Stimulated activated CD4-positive, alpha-beta T cell treated with anti-CD3 and anti-CD28 coated beads, TNF-alpha, amount 100 ng/mL, for 4 hours (primary cell): ENCODE data around the gene PLEKHO1.
"Not testable (repeated sequence)": the region's sequence is repeated elsewhere in the genome, so short reads cannot be mapped to it uniquely, and the experiment has no call there.

ENCODE experiments used
- DNase-seq, 3 experiments: peaks; one replicate each; pipeline ENCODE4 v3.0.0-alpha.2; 2020; ENCODE audit warnings: low read depth in 3 of 3

Gene PLEKHO1

GRCh38 chr1:150149271-150150132, at the start of gene PLEKHO1:
Gene PLEKHO1, plus strand, starts transcription at chr1:150149916. Its CDS starts 342 bp downstream, at chr1:150150258.
- DNase-seq, result peak; percentile 67 to 80 (median 76)

DNA sequence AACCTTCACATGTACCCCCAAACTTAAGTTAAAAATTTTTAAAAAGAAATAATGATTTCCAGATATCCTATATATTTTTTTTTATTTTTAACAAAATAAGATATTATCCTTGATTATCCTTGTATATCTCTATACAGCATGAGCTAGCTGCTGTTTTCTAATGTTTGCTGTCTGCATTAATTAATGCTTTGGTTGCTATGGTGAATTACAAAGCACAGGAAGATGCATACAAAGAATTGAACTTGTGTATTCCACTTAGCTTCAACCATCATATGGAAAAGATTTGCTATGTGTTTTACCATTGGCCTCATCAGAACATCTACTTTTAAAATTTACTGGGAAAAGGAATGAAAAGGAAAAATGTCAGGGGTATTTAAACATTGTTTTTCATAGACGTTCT, 46.7 kb upstream of the PLEKHO1 start:
- DNase-seq, result no peak

DNA sequence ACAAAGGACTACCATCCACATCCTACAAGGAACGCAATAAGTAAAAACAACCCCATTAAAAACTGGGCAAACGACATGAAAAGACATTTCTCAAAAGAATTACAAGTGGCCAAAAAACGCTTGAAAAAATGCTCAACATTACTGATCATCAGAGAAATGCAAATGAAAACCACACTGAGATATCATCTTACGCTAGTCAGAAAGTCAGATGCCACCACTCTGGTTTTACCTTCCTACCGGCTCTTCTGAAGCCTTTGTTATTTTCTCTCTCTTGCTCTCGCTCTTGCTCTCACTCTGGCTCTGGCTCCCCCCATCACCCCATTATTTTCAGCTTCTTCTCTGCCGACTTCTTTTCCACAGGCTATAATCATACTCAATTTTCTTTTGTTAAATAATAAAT, 43.4 kb upstream of the PLEKHO1 start:
- no peak for DNase-seq

GRCh38 chr1:150109586-150109985, 40.1 kb upstream of the PLEKHO1 start:
- DNase-seq, result no peak

GRCh38 chr1:150110116-150110515, 39.6 kb upstream of the PLEKHO1 start:
- no peak for DNase-seq

- no peak for DNase-seq
Measured at GRCh38 chr1:150111670-150112069, 38.0 kb upstream of the PLEKHO1 start.

GRCh38 chr1:150115121-150115520, 34.6 kb upstream of the PLEKHO1 start:
- DNase-seq, result no peak

DNA sequence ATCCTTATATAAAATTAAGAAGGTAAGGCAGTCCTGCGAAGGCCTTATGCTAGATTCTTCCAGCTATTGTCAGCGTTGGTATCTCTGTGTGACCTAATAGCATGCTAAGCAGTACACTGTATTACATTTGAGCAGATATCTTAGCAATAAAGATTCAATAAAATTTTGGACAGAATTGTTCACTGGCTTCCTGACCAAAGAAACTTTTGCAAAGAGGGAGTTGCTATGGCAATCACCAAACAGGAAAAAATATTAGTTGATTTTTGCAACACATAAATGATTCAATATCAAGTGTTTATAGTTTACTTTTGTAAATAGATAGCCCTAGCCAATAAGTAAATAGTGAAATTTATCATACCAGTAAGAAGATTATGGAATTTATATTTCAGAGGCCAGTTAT, 31.0 kb upstream of the PLEKHO1 start:
- no peak for DNase-seq

DNA sequence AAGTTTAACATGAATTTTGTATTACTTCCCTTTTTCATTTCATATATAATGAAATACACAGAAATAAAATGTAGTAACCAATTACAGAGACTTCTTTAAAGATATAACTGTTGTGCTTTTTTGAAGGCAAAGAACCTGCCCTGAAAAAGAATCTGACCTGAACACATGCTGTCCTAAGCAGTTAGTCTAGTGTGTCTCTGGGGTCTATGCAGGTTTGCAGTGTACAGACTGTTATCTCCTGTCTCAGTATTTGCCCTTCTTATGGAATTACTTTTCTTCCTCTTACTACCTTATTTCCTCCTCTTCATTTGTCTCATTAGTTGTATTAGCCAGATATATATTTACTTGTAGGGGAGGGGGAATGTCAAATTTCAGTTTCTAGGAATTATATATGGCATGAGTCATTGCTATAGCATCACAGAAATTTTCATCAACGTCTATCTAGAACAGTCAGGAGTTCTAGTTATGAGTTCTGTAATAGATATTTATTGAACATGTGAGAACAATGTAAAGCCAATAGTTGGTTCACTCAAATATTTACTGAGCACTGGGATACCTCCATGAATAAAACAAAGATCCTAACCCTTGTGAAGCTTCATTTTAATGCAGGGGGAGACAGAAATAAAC, 28.4 kb upstream of the PLEKHO1 start:
- DNase-seq, result no peak

GRCh38 chr1:150126811-150127210, 22.9 kb upstream of the PLEKHO1 start:
- no peak for DNase-seq

GRCh38 chr1:150127464-150127863, 22.3 kb upstream of the PLEKHO1 start:
- DNase-seq, result no peak

GRCh38 chr1:150127868-150128267, 21.8 kb upstream of the PLEKHO1 start:
- DNase-seq, result no peak

DNA sequence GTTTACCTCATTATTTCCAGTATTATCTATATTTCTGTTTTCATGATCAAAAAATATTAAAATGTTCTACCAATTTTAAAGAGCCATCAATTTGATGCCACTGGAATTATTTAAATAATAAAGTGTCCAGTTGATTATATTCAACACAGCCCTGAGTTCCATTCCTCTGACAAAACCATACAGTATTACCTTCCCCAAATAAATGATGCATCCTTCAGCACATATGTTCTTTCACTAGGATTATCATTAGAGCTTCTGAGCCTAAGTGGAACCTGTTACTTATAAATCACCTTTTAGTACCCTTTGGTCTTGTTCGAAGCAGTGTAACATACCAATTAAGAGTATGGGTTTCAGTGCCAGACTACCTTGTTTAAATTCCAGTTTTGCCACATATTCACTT, 17.3 kb upstream of the PLEKHO1 start:
- no peak for DNase-seq

- no peak for DNase-seq
Measured at GRCh38 chr1:150134537-150134936, 15.2 kb upstream of the PLEKHO1 start.

- DNase-seq, result not testable (repeated sequence)
Measured at GRCh38 chr1:150135400-150135799, 14.3 kb upstream of the PLEKHO1 start.

DNA sequence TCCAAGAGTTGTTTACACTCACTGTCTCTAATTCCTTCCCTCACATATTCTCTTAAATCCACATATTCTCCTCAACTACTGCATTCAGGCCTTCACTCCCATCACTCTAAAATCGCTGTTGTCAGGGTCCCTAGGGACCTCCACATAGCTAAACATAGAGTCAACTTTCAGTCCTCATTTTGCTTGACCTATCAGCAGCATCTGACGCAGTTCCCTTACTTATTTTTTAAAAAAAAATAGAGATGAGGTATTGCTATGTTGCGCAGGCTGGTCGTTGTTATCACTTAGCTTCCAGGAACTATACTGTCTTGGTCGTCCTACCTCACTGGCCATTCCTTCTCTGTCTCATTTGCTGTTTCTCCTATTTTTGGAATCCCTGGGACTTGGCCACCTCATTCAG, 11.7 kb upstream of the PLEKHO1 start:
- DNase-seq, result no peak

GRCh38 chr1:150141452-150141851, 8.3 kb upstream of the PLEKHO1 start:
- no peak for DNase-seq

- no peak for DNase-seq
Measured at GRCh38 chr1:150142083-150142482, 7.6 kb upstream of the PLEKHO1 start.

- no peak for DNase-seq
Measured at GRCh38 chr1:150144606-150145005, 5.1 kb upstream of the PLEKHO1 start.

GRCh38 chr1:150146016-150146415, 3.7 kb upstream of the PLEKHO1 start:
- not testable (repeated sequence) for DNase-seq

DNA sequence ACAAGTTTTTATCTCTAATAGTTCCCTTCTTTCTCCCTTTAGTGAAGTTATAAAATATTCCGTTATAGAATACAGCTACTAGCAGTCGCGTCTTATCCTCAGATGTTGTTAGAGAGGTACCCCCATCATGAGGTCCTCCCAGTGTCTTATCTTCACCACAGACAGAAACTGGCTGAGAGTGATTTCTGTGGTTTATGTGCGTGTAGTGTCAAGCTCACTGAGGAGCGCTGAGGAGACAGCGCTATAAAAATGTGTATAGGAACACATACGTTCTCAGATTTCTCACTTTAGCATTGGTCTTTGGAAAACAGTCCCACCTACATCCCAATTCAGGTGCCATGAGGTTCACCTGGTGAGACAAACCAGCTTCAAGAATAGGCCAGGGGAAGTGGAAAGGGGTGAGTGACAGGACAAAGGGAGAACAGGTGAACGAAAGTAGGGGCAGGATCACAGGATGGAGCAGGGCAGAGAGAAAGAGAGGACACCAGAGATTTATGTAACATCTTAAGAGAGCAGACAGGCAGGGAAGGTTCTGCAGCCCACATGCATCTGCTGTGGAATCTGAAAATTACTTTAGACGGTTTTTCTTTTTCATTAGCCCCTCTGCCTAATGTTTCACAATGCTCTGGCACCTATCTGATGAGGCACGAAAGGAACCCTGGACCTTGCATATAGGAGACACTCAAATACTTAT, 2.7 kb upstream of the PLEKHO1 start:
- no peak for DNase-seq

GRCh38 chr1:150148837-150149270, 862 bp upstream of the PLEKHO1 start:
- DNase-seq, result no peak
